Measurements from ENCODE around the gene GUCA2B. TPM values are rescaled to one million over a fixed set of nuclear protein-coding genes. Genes with fewer than 3 reads are reported as not detected.

GUCA2B gene
- not detected for total RNA-seq

GRCh38 chr1:42152907-42153600, at the start of gene GUCA2B:
TSS of gene GUCA2B (plus strand) at chr1:42153410. CDS start at chr1:42153451, 41 bp downstream.
- no peak for TF ChIP-seq CTCF (IDR thresholded peaks at IDR 0.05)
- ATAC-seq (ENCODE audit: low FRiP score) (no peak), DNase-seq (ENCODE audit: low spot score) (no peak)

DNA sequence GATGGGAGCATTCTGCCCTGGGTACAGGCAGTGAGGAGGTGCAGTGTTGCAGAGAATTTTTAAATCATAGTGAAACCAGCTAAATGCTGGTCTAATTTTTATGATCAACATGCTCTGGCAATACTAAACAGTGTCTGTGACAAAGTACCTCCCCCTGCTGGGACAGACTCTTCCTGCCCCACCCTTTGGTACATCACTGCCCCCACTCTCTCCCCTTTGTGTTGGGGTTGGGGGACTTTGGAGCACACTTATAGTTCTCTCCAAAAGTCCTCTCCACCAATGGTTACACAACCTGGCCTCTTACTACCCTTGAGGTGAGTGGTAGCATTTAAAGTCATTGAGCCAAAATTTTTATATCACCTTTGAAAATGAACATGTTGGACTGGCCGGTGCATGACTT, 48.2 kb upstream of the GUCA2B start:
- no peak for DNase-seq (ENCODE audit: low spot score)
- no peak for TF ChIP-seq CTCF (IDR thresholded peaks at IDR 0.05)

DNA sequence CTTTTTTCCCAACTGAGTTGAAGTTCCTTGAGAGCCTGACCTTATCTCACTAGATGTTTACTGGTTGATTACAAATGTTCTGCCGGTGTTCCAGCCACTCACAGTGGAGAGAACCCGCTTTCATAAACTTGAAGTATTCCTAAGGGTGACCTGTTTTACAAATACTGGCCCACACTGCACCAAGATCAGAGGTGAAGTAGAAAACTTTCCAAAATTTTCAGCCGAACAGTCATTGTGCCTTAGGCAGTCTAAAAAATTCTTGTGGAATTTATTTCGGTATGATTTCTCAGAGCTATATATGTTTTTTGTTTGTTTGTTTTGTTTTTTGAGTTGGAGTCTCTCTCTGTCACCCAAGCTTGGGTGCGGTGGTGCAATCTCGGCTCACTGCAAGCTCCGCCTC, 44.9 kb upstream of the GUCA2B start:
- TF ChIP-seq CTCF (IDR thresholded peaks at IDR 0.05), result no peak
- ATAC-seq (ENCODE audit: low FRiP score) (no peak), DNase-seq (ENCODE audit: low spot score) (no peak)

More for the DNA sequence above, 48.2 kb upstream of the GUCA2B start:
- ATAC-seq (ENCODE audit: low FRiP score), result no peak

- no peak for TF ChIP-seq CTCF (IDR thresholded peaks at IDR 0.05)
These were observed 43.6 kb upstream of the GUCA2B start for GRCh38 chr1:42109600-42109999.

DNA sequence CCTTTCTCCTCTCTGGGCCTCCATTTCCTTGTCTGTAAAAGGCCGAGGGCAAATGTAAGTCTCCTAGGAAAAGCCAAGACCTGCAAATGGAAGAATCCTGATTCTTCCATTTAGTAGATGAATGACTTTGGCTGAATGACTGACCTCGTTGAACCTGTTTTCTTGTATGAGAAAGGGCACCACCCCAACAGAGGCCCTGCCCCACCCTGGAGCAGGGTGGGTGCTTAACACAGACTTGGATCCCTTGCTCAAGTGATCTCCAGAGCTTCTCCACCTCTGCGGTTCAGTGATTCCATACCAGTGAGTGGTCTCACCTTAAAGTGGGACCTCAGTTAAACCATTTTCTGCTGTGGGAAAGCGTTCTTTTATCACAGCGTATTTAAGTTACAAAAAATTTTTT, 39.0 kb upstream of the GUCA2B start:
- no peak for TF ChIP-seq CTCF (IDR thresholded peaks at IDR 0.05)
- ATAC-seq (ENCODE audit: low FRiP score), result no peak
- no peak for DNase-seq (ENCODE audit: low spot score)

More at GRCh38 chr1:42109600-42109999, 43.6 kb upstream of the GUCA2B start:
- ATAC-seq (ENCODE audit: low FRiP score) (no peak), DNase-seq (ENCODE audit: low spot score) (no peak)

DNA sequence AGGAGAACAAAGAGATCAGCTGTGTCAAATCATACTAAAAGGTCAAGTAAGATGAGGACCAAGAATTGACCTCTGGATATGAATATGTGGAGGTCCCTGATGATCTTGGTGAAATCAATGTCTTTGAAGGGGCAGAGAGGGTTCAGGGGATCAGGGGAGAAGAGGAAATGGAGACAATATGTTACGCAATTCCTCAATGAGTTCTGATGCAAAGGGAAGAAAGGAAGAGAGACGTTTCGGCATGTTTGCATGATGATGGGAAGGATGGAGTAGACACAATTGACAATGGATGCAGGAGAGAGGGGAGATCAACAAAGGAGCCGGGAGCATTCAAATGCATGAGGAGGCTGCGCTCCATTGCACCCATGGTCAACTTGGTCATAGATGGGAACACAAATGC, 36.0 kb upstream of the GUCA2B start:
- DNase-seq (ENCODE audit: low spot score) (no peak), ATAC-seq (ENCODE audit: low FRiP score) (no peak)
- no peak for TF ChIP-seq CTCF (IDR thresholded peaks at IDR 0.05)

DNA sequence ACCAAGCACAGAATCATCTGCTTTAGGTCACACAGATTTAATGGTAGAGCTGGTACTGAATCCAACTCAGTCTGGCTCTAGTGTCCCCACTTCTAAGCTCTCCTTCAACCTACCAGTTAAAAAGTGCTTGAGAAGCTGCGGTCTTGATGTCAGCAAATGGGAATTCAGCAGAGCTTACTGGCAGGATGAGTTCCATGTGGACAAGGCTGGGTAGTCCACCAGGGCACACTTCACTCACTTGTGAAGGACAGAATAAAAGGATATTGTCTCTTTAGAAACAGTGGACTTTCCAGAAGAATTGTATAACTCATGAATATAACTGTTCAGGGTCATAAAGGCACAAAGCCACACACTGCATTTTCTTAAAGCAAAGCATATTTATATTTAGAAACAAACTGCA, 35.1 kb upstream of the GUCA2B start:
- ATAC-seq (ENCODE audit: low FRiP score) (no peak), DNase-seq (ENCODE audit: low spot score) (no peak)
- TF ChIP-seq CTCF (IDR thresholded peaks at IDR 0.05), result no peak

All from omental fat pad (tissue), 4 donors.